HG02642 (cell line): Measurements from ENCODE around the gene KCTD10.
"Not testable (repeated sequence)": the region's sequence is repeated elsewhere in the genome, so short reads cannot be mapped to it uniquely, and the experiment has no call there.

Source experiments
- ATAC-seq: cut with Tn5 transposase; IDR thresholded peaks from one replicate; pipeline ENCODE4 v1.9.1; 2021; ENCODE audit warnings: mild to moderate bottlenecking; ENCODE audit not compliant: unreplicated experiment, poor library complexity

The KCTD10 gene

DNA sequence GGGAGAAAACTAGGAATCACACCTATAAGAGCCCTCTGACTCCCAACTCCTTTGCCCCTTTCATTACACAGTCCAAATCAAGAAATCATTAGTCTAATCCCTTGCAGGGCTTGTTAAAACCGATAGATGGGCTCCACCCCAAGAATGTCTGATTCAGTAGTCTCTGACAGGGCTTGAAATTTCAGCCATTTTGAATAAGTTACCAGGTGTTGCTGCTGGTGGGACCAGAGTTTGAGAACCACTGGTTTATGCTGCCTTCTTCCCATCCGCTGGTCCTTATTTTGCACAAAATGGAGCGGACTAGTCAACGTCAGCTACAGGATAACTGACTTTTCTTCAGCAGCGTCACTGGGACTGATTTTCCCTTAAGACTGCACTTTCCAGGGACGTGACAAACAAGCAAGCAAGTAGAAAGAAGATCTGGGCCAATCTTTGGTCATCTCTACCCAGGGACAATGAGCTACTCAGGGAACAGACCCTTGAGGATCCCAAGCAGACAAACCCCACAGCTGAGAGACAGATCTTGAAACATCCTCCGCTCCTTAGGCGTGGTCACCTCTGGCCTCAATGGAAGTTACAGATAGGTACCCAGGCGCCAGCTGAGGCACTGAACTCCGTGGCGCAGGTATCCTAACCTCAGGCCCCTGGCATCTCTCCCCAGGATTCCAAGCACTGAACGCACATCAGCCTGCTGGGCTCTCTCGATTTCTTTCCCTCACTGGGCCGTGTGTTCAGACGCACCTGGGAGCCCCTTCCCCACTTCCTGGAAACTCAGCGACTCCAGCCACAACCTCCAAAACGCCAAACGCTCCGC is 900 bp downstream of the KCTD10 start:
- no peak for ATAC-seq

GRCh38 chr12:109475121-109475520 is 2.0 kb downstream of the KCTD10 start:
- ATAC-seq = no peak

- not testable (repeated sequence) for ATAC-seq
Measured at GRCh38 chr12:109473526-109474270, 3.4 kb downstream of the KCTD10 start.

GRCh38 chr12:109473006-109473405 is 4.1 kb downstream of the KCTD10 start:
- no peak for ATAC-seq

DNA sequence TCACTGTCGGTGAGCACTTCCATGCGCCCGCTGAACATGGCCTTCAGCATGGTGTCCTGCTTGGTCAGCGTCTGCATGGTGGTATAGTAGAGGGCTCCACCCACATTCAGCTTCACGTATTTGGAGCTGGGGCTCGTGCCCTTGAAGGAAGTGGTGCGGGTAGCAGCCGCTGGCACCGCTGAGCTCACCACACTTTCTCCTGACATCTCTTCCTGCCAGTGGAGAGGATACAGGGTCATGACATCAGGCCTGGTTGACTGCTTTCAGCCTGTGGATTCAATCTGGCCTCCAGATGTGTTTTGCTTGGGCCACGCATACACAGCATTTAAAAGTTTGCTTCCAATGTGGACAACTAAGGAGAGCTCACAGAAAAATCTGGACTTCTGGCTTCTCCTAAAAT is 7.6 kb downstream of the KCTD10 start:
- ATAC-seq = no peak

DNA sequence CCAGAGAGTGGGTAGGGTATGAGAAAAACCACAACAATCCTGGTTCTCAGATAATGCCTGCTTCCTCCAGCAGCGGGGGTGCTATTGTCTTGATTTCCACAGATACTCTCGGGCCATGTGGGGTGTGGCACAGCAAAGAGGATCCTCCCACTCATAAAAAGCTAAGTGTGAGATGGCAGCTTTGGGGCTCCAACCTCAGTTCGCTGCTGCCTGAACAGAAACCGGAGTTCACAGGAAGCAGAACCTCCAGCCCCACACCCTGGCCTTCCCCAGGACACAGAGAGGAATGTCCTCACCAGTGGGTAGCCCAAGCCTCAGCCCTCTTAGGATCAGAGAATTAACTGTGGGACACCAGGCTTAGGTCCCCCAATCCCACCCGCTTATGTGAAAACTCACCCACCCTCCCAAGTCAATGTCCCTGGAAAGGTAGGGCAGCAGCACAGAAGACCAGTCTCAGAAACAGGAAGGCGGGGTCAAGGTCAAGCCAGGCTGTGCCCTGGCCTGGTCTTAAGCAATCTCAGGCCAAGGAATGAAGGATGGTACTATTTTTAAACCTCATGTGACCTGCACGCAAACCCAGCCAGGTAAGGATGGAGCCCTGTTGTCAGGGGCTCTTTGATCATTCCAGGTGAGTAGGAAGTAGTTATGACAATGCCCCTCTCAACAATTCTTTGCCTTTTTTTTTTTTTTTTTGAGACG is 9.0 kb downstream of the KCTD10 start:
- no peak for ATAC-seq

GRCh38 chr12:109466821-109467220 is 10.3 kb downstream of the KCTD10 start:
- no peak for ATAC-seq

DNA sequence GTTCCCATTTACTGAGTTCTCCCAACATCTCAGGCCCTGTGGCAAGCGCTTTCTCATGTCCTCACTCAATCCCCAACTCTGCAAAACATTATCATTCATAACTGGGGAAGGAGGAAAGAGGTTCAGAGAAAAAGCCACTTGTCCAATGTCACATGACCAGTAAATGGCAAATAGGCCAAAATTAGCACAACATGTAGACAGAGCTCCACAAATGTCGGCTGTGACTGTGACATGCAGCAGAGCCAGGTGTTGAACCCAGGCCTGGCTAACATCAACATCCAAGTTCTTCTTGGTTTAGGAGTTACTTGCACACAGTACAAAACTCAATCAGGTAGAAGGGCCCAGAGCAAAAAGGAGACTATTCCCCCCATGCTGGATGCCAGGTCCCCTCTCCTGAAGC is 10.8 kb downstream of the KCTD10 start:
- no peak for ATAC-seq

GRCh38 chr12:109464642-109465351 is 12.3 kb downstream of the KCTD10 start:
- no peak for ATAC-seq

DNA sequence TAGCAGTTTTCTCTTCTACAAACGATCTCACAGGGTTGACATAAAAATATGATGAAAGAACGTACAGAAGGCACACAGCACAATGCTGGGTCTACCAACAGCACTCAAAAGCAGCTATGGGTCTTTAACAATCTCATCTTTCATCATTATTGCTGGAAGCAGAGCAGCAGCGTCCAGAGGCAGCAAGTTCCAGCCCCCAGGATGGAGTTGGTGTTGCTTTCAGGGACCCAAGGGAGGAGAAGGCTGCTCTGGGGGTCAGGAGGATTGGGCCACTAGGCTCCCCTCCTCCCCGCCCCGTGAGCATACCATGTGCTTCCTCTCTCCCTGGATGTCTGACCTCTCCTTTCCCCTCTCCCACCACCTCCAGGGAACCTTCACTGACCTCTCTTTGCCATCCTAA is 13.3 kb downstream of the KCTD10 start:
- ATAC-seq = no peak

DNA sequence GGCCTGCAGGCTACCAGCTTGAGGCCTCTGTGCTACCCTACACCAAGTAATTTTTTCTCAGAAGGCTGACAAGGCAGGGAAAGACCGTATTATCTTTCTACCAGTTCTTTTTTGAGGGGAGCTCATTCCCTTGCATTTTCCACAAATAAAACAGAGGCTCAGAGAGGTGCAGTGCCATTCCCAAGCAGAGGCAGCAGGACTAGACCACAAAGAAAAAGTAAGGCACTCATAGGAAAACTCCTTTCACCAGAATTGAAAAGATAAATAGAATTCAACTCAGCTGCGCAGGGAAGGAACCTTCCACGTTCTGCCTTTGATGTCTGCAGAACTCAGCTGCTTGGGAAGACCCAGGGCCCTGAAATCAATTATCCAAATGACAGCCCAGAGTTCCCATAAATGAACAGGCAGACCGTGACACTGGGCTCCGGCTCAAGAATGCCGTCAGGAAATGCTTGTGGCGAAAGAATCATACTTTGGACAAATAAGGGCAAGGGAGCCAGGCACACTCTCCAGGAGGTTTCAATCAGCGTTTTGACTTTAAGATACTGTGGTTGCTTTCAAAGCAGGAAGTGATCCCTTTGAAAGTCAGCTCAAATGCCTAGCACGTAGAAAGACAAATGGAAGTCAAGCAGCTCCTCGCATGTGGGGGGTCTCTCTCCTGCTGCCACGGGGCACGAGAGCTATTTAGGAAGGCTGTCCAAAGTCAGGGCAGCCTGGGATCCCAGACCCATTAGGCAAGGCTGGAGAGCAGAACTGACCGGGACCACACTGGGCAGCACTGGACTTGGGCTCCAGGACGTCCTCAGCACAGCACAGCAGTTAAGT is 14.0 kb downstream of the KCTD10 start:
- ATAC-seq = no peak

- no peak for ATAC-seq
Measured at GRCh38 chr12:109461846-109462756, 15.0 kb downstream of the KCTD10 start.

GRCh38 chr12:109461049-109461845 is 15.9 kb downstream of the KCTD10 start:
- no peak for ATAC-seq

GRCh38 chr12:109460538-109460937 is 16.6 kb downstream of the KCTD10 start:
- ATAC-seq = no peak

DNA sequence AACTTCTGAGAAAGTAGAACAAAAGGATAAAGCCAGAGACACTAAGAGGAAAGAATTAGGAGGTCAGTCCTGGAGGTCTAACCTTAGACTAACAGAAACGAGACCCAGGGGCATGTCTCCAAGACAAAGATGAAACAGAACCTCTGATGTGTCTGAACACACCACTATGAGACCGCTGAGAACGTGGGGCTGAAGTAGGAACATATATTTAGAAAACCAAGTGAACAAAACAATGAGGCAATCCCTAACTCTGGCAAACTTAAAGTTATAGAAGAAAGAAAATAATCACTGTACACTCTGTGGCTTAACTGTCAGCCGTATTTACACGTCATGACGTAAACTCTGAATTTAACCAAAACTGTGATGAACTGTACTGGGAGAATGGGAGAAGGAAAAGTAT is 17.9 kb downstream of the KCTD10 start:
- no peak for ATAC-seq

DNA sequence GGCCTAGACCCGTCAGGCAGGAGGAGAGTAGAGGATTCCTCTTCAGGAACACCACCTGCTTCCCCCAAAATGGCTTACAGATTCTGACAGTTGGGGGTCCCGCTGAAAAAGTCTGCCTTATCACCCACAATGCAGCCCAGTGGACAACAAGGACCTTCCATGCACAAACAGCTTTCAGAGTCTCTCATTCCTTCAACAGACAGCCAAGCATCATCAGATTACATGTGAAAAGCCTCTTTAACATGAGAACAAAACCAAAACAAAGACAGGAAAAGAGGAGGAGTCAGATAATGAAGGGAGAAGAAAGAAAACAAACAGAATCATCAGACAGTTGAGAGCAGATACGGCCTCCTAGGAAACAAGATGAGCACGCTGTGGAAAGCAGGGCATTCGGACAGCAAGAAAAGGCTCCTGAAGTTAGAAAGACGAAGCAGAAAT is 18.3 kb downstream of the KCTD10 start:
- ATAC-seq = no peak

GRCh38 chr12:109458086-109458485 is 19.0 kb downstream of the KCTD10 start:
- ATAC-seq = no peak

GRCh38 chr12:109455706-109456105 is 21.4 kb downstream of the KCTD10 start:
- ATAC-seq = no peak
